HEK293T (cell line): Measurements from ENCODE around the gene DUS1L.

Source experiments
- CTCF ChIA-PET: fragments of 350-600 bp; formaldehyde crosslinking; extraction: SDS; loops from one replicate; lab custom pipeline; 2021; ENCODE audit warnings: antibody characterized with exemption, inconsistent platforms; lab: Yijun Ruan, JAX
- POLR2A ChIA-PET: fragments of 350-600 bp; formaldehyde crosslinking; extraction: SDS; loops from one replicate; lab custom pipeline; 2020; ENCODE audit warnings: antibody characterized with exemption, inconsistent platforms; lab: Yijun Ruan, JAX
- DNase-seq: peaks from one replicate; pipeline ENCODE4 v3.0.0; 2012; ENCODE audit warnings: mixed read lengths; ENCODE audit errors: extremely low spot score
- ARNT ChIP-seq: fragments of 450-650 bp; IDR thresholded peaks from 2 replicates; pipeline ENCODE4 v1.6.1; 2017; ENCODE audit warnings: mild to moderate bottlenecking
- BHLHE40 ChIP-seq: fragments of 450-650 bp; IDR thresholded peaks from 2 replicates; pipeline ENCODE4 v1.6.1; 2016; ENCODE audit warnings: mild to moderate bottlenecking, moderate library complexity, borderline replicate concordance
- CTBP1 ChIP-seq: fragments of 450-650 bp; IDR thresholded peaks from 2 replicates; pipeline ENCODE4 v1.6.1; 2016; ENCODE audit warnings: borderline replicate concordance
- ELF4 ChIP-seq: fragments of 450-650 bp; IDR thresholded peaks from 2 replicates; pipeline ENCODE4 v1.6.1; 2017; ENCODE audit warnings: antibody characterized with exemption
- FOXA1 ChIP-seq: fragments of 450-650 bp; IDR thresholded peaks from 2 replicates; pipeline ENCODE4 v1.6.1; 2016; ENCODE audit warnings: mild to moderate bottlenecking
- FOXK2 ChIP-seq: fragments of 450-650 bp; IDR thresholded peaks from 2 replicates; pipeline ENCODE4 v1.6.1; 2016; ENCODE audit warnings: mild to moderate bottlenecking
- FOXM1 ChIP-seq: fragments of 450-650 bp; IDR thresholded peaks from 2 replicates; pipeline ENCODE4 v1.6.1; 2017; ENCODE audit warnings: mild to moderate bottlenecking, borderline replicate concordance
- HDGF ChIP-seq: fragments of 450-650 bp; IDR thresholded peaks from 2 replicates; pipeline ENCODE4 v1.6.1; 2017; ENCODE audit warnings: antibody characterized with exemption, borderline replicate concordance
- L3MBTL2 ChIP-seq: fragments of 450-650 bp; conservative IDR thresholded peaks from 2 replicates; pipeline ENCODE4 v1.6.1; 2016; ENCODE audit warnings: mild to moderate bottlenecking
- LEF1 ChIP-seq: fragments of 450-650 bp; IDR thresholded peaks from 2 replicates; pipeline ENCODE4 v1.6.1; 2017; ENCODE audit warnings: mild to moderate bottlenecking, borderline replicate concordance
- NFRKB ChIP-seq: fragments of 450-650 bp; IDR thresholded peaks from 2 replicates; pipeline ENCODE4 v1.6.1; 2016; ENCODE audit warnings: mild to moderate bottlenecking, moderate library complexity
- PKNOX1 ChIP-seq: fragments of 450-650 bp; IDR thresholded peaks from 2 replicates; pipeline ENCODE4 v1.6.1; 2016
- SP1 ChIP-seq: fragments of 450-650 bp; IDR thresholded peaks from 2 replicates; pipeline ENCODE4 v1.6.1; 2017
- SUZ12 ChIP-seq: fragments of 450-650 bp; IDR thresholded peaks from 2 replicates; pipeline ENCODE4 v1.6.1; 2016; ENCODE audit warnings: mild to moderate bottlenecking
- TARDBP ChIP-seq: fragments of 450-650 bp; IDR thresholded peaks from 2 replicates; pipeline ENCODE4 v1.6.1; 2016
- ZNF384 ChIP-seq: fragments of 450-650 bp; IDR thresholded peaks from 2 replicates; pipeline ENCODE4 v1.6.1; 2016

The DUS1L gene

GRCh38 chr17:82083009-82083408, 17.4 kb upstream of the DUS1L start:
- TF ChIP-seq BHLHE40 (no peak), ELF4 (no peak), FOXK2 (no peak), PKNOX1 (no peak), HDGF (no peak), FOXM1 (no peak), CTBP1 (no peak), TARDBP (no peak), SP1 (no peak), ZNF384 (no peak), NFRKB (no peak), FOXA1 (no peak), SUZ12 (no peak), ARNT (no peak), L3MBTL2 (no peak), LEF1 (no peak)
- CTCF ChIA-PET, result no interaction called here
- no peak for DNase-seq
- POLR2A ChIA-PET, result no interaction called here

GRCh38 chr17:82082456-82082855, 16.9 kb upstream of the DUS1L start:
- DNase-seq, result no peak
- ChIA-PET POLR2A (no interaction called here), CTCF (no interaction called here)
- TF ChIP-seq HDGF (no peak), BHLHE40 (no peak), PKNOX1 (no peak), SP1 (no peak), ZNF384 (no peak), ELF4 (no peak), SUZ12 (no peak), TARDBP (no peak), L3MBTL2 (no peak), ARNT (no peak), CTBP1 (no peak)

GRCh38 chr17:82081966-82082365, 16.4 kb upstream of the DUS1L start:
- ChIA-PET CTCF (no interaction called here), POLR2A (interaction anchor here (1.0 kb wide), 1 partner anchor 16 kb away, joined by 4 read pairs; the partner anchor contains the start of gene DUS1L)
- no peak for TF ChIP-seq TARDBP
- TF ChIP-seq ZNF384, result no peak
- no peak for TF ChIP-seq NFRKB
- no peak for TF ChIP-seq LEF1
- no peak for DNase-seq

DNA sequence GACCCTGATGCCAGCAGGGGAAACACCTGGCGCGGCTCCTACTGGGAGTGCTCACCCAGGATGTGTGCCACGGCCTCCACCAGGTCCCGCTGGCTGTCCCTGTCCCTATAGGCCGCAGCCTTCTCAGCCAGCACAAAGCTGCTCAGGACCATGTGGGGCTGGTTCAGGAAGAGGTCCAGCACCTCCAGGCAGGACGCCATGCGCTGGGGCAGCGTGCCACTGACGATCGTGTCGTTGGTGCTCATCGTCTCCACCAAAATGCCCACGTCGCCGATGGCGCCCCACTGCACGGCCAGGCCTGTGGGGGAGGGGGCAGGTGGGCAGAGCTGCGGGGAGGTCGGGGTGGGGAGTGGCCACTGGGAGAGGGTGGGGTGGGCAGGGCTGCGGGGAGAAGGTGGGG, 15.9 kb upstream of the DUS1L start:
- POLR2A ChIA-PET, result interaction anchor here (1.0 kb wide), 1 partner anchor 16 kb away, joined by 4 read pairs; the partner anchor contains the start of gene DUS1L
- DNase-seq, result no peak
- CTCF ChIA-PET, result no interaction called here
- TF ChIP-seq NFRKB, result no peak
- no peak for TF ChIP-seq CTBP1
- no peak for TF ChIP-seq SUZ12
- no peak for TF ChIP-seq ARNT
- no peak for TF ChIP-seq FOXM1
- TF ChIP-seq LEF1, result no peak
- no peak for TF ChIP-seq TARDBP
- TF ChIP-seq PKNOX1, result no peak
- TF ChIP-seq L3MBTL2, result no peak
- TF ChIP-seq ZNF384, result no peak
- TF ChIP-seq BHLHE40, result no peak
- no peak for TF ChIP-seq FOXA1
- no peak for TF ChIP-seq HDGF
- no peak for TF ChIP-seq FOXK2
- no peak for TF ChIP-seq SP1
- TF ChIP-seq ELF4, result no peak

GRCh38 chr17:82080789-82081464, 15.3 kb upstream of the DUS1L start:
- POLR2A ChIA-PET, result interaction anchor here (1.0 to 1.1 kb wide), 2 partner anchors 15 to 17 kb away, joined by 4 read pairs; partner anchors contain the start of genes DUS1L and FASN
- TF ChIP-seq ZNF384, result no peak
- no peak for TF ChIP-seq TARDBP
- TF ChIP-seq CTBP1, result no peak
- TF ChIP-seq SUZ12, result no peak
- CTCF ChIA-PET, result no interaction called here
- DNase-seq, result no peak

DNA sequence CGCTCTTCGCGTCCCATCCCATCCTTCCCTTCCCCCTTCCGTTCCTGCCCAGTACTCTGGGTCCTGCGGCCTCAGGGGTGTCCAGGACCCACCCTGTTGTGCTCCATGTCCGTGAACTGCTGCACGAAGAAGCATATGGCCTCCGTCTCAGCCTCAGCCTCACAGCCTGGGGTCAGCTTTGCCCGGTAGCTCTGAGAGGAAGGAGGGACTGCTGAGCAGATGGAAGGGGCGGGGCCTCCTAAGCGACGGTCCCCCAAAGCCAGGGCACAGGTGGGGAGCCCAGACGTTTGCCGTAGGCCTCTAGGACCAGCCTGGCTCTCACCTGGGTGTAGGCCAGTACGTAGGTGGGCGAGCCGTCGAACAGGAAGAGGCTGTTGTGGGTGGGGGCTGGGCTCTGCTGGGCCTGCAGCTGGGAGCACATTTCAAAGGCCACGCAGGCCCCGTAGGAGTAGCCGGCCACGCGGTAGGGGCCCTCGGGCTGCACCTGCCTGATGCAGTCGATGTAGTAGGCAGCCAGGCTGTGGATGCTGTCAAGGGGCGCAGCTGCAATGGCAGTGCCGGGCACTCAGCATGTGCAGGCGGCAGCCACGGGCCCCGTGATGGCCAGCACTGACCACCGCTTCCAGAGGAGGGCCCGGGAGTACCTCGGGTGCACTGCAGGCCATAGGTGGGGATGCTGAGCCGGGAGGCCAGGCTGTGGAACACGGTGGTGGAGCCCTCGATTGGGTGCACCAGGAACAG, 14.6 kb upstream of the DUS1L start:
- ChIA-PET CTCF (no interaction called here), POLR2A (interaction anchor here (1.1 kb wide), 1 partner anchor 18 kb away, joined by 4 read pairs; the partner anchor contains the start of gene FASN)
- no peak for TF ChIP-seq TARDBP
- TF ChIP-seq NFRKB, result no peak
- TF ChIP-seq PKNOX1, result no peak
- TF ChIP-seq HDGF, result no peak
- no peak for TF ChIP-seq ARNT
- no peak for TF ChIP-seq FOXK2
- no peak for TF ChIP-seq LEF1
- no peak for TF ChIP-seq L3MBTL2
- no peak for TF ChIP-seq FOXA1
- no peak for TF ChIP-seq ZNF384
- no peak for TF ChIP-seq CTBP1
- no peak for TF ChIP-seq SP1
- no peak for TF ChIP-seq BHLHE40
- TF ChIP-seq FOXM1, result no peak
- no peak for DNase-seq
